ENCODE results near the gene CNTNAP5.

CNTNAP5 gene

DNA sequence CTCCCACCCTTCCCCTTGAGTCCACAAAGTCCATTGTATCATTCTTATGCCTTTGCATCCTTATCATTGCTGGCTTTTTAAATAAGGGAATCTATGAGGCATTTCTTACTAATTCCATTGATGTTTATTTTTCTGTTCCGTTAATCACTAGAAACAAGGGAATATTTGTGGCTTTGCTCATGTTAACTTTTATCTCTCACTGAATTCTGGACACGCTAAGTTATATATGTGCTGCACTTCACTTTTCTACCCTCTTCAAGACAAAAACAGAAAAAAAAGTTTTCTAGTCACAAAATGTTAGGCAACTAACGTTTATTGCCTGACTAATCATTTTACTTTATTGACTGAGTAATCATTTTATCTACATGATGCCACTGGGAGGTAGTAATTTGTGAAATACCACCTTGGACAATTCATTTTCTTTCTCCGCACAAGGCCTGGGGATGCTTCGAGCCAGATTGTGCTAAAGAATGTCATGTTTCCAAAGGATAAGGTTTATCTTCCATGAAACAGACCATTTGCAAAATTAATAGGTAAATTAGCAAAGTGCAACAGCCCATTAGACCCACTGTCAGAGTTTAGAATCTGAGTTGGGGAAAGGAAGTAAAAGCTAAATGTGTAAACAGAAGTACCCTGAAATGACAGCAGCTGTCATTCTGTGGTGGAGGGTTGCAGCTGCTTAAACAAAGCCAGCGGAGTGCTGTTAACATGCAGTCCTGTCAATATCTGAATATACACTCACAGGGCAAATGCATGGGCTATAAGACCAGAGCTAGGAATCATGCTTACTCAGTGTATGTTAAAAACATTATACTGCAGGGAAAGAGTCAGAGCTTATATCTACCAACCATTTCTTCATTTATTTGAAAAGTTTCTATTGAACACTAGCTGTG, 658.7 kb downstream of the CNTNAP5 start:
- no peak for DNase-seq (ENCODE audit: low read depth, low spot score)

DNA sequence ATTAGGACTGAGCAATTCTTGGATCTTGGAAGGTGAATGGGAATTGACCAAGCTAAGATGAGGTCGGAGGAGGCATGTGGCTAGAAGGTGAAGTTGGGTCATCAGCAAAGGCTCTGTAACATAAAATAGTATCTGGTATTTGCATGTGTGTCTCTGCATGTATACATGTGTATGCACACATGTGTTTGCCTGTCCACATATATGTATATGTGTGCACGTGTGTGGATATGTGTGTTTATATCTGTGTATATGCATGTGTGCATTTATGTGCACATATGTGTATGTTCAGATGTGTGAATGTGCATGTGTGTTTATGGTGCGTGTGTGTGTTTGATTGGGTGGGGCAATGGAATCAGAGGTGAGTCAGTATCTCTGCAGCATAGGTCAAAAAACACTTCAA, 664.3 kb downstream of the CNTNAP5 start:
- DNase-seq (ENCODE audit: low read depth, low spot score) = no peak

DNA sequence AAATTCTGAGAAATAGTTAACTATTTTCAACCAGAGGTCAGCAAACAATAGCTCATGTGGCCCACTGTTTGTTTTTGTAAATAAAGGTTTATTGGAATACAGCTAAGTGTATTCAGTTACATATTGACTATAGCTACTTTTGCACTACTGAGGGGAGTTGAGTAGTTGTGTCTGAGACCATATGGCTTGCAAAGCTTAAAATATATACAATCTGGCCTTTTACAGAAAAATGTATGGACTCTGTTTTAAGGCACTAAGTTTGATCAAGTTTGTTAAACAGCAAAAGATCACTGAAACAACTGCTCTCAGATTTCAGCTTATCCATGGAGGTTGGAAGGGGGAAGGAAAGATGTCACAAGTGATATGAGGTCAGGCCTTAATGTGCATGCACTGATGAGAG, 667.1 kb downstream of the CNTNAP5 start:
- DNase-seq (ENCODE audit: low read depth, low spot score) = no peak

DNA sequence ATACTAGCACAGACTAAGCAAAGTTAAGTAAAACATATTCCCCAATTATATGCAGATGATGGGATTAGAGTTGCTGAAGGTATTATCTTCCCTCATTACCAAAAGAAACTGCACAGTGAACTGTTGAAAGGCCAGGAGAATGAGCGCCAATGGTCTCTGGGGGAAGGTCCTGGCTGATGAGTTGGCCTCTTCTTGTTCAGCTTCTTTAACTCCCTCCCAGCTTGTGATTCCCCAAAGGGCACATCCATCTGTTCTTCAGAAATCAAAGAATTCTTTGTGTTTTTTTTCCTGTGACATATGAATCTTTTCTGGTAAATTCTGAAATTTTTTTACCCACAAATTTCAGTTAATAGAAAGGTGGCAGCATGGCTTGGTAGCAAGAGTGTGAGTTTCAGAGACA, 667.6 kb downstream of the CNTNAP5 start:
- no peak for DNase-seq (ENCODE audit: low read depth, low spot score)

DNA sequence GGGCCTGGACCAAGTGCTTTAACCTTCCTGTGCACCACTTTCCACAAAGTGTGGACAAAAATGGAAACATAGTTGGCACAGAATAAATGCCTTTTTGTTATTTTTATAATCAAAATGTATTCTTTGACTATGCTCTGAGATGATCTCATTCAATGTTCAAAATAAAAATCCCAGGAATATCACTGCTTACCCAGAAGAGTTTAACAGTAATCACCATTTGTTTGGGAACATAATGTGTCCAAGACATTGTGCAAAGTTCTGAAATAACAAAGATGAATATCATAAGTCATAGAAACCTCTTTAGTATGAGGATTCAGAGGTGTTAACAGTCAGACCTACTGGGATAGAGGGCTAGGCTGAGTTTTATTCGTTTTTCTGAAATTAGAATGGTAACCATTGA, 668.1 kb downstream of the CNTNAP5 start:
- no peak for DNase-seq (ENCODE audit: low read depth, low spot score)

DNA sequence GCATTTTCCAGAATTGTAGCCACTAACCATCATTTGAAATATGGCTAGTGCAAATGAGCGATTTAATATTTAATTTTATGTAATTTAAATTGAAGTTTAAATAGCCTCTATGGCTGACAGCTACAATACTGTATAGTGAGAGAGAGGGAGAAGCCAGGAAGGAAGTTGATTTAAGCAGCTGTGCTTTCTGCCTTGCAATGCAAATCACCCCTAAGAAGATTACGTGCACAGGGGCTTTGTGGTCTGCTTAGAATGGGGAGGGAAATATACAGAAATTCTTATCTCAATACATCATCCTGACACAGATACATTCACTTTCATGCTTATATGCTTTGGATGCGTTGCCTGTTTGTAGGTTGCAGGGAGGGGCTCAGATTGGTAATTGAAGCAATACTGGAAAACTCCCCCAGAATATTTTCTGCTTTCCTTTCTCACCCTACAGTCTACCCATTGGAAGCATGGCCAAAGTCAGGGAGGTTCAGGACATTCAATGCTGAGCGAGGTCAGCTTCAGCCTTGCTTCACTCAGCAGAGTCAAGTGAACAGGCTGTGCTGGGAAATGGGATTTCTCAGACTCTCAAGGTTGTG, 674.0 kb downstream of the CNTNAP5 start:
- DNase-seq (ENCODE audit: low read depth, low spot score) = no peak

DNA sequence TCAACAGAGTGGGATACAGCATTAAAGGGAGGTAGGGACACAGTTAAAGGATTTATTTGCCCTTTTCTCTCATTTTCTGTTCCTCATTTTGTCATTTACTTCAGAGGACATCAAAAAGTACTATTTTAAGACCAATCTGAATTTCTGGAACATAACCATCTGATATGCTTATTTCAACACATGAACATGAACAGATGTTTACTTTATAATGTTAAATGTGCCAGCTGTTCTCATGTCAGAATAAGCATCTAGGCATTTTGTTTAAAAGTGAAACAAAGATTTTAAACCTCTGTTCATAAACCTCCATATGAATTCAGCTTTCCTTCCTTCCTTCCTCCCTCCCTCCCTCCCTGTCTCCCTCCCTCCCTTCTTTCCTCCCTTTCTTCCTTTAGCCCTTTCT, 677.7 kb downstream of the CNTNAP5 start:
- no peak for DNase-seq (ENCODE audit: low read depth, low spot score)

DNA sequence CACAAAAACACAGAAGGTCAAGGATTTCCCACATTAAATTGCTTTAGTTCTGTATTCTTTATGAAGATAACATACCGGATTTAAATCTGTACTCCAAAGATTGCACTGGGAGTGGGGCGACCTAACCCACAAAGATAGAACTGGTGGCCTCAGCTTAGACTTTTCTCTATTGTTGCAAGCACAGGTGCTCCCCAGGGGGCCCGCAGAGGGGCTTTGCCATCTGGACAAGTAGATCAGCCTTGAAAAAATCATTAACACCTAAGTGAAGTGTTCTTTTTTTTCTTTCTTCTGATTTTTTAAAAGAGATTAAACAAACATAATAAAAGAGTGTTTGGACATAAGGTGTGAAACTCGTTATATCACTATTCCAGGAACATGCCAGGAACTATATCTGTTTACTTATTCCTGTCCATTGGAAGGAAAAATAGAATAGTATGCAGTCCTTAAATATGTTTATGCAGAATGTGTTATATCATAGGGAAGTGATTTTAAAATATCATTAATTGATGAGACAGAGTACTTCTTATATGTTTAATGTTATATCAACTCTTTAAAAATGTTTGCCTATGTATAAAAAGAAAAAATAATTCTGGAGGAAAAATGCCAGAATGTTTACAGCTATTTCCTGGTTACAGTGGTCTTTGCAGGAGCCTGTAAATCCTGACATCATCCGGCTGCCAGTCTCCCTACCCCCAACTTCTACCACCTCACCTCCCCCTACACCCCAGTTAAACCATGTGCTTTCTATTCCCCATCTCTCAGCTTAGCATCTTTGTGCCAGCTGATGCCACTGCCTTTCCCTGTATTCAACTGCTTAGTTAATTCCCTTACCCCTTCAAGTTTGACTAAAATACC, 679.2 kb downstream of the CNTNAP5 start:
- DNase-seq (ENCODE audit: low read depth, low spot score) = no peak

DNA sequence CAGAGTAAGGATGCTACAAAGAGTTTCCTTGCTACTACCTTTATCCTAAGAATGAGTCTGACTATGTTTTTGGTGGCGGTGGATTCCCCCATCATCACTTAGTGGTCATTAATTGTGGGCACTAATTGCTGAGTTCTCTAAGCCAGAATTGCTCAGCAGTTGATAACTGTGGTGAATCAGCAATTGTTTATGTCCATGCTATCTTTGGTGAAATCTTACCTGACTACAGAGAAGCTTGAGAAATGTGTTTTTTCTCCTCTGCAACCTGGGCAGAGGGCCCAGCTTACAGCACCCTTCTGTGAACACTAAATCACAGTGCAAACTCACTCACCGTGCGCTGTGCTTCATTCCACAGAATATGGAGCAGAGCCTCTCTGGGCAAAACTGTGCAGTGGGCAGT, 683.6 kb downstream of the CNTNAP5 start:
- no peak for DNase-seq (ENCODE audit: low read depth, low spot score)

DNA sequence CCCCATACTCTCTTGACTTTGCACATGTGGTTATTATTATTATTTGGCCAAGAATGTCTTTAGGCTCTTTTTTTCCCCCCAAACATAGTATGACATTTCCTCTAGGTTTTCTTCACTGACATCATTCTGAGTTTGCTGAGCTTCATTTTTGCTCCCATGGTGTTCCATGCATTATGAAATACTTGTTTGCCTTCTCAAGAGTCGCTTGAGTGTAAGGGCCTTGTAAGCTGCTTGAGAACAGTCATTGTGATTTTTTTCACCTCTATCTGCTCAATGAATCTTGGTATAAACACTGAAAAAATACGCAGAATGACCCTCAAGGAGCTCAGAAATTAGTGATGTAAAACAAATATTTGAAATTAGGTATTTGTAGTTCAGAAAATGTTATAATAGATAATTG, 688.9 kb downstream of the CNTNAP5 start:
- no peak for DNase-seq (ENCODE audit: low read depth, low spot score)

DNA sequence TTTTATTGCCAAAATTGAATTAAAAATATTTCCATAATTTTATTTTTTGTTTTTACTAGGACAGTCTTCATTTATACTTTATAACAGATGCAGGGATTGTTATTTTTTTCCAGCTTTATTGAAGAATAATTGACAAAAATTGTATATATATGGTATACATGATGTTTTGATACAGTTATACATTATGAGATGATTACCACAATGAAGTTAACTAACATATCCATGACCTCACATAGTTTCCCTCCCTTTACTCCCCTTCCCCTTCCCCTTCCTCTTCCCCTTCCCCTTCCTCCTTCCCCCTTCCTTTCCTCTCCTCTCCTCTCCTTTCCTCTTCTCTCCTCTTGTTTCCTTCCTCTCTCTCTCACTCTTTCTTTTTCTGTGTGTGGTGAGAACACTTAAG, 700.1 kb downstream of the CNTNAP5 start:
- no peak for DNase-seq (ENCODE audit: low read depth, low spot score)

DNA sequence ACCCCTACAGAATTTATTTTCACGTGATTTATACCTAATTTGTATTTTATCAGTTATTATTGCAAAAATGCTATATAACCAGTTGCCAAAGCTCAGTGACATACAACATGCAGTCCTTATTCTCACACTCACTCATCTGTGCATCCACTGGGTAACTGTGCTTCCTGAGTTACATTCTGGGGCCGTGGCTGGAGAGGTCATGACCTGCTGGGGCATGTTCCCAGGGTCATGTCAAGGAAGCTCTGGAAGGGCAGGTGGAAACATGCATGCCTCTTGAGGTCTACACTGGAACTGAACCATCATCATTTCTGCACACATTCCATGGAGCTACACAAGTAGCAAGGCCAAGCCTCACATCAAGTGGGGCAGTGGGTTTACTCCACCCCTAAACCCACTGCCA, 715.5 kb downstream of the CNTNAP5 start:
- DNase-seq (ENCODE audit: low read depth, low spot score) = no peak

DNA sequence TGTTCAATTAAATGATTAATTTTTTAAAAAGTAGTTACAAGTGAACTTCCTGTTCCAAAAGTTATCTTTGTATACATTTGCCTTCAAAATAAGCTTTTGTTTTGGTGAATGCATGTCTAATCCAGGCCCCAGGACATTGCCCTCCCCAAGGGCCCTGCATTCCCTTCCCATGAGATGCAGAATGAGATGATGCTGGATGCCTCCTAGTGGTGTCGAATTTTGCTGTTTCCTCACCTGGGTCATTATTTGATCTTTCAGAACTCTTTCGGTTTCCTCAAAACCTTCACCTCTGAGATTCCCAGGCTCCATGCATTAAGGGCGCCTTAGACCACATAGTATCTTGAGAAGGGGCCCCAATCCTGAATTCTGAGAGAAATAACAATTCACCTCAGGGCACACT, 728.8 kb downstream of the CNTNAP5 start:
- DNase-seq (ENCODE audit: low read depth, low spot score) = peak; percentile 8

DNA sequence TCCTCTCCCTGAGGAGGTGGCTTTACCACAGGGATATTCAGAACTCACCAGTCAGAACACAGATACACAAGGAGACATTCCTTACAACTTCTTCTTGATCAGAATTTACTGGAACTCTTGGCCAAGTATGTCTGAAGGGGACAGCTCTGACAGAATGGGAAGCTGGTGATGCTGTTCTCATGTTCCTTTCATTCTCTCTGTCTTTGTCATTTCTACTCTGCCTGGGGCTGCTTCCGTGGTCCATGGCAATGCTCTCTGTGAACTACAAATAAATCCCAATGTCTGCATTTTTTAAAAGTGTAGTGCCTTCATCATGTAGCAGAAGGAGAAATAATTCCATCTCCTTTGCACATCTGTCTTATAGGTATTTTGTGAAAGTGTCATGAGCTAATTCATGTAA, 730.3 kb downstream of the CNTNAP5 start:
- peak; percentile 26 for DNase-seq (ENCODE audit: low read depth, low spot score)

DNA sequence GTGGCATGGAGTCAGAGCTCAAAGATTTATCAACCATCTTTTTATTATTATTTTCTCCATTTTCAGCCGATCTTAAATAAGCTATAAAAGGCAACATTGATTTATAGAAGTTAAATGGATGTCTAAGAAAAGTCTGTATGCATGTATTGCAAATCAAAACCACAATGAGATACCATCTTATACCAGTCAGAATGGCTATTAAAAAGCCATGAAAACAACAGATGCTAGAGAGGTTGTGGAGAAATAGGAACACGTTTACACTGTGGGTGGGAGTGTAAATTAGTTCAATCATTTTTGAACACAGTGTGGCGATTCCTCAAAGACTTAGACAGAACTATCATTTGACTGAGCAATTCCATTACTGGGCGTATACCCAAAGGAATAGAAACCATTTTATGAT, 731.0 kb downstream of the CNTNAP5 start:
- DNase-seq (ENCODE audit: low read depth, low spot score) = no peak

DNA sequence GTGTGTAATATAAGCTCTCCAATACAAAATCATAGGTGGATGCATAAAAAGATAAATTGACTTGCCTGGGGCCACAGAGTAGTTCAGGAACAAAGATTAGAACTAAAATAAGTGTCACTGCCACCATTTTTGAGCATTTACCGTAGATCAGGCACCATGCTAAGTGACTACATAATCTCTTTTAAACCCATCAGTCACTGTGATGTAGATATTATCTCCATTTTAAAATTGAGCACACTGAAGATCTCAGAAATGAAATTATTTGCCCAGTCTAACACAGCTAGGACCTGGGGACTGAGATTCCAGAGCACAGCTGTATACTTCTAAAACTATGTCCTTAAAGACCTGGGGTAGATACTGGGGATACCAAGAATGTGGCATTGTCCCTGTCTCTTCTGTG, 737.3 kb downstream of the CNTNAP5 start:
- DNase-seq (ENCODE audit: low read depth, low spot score) = no peak

DNA sequence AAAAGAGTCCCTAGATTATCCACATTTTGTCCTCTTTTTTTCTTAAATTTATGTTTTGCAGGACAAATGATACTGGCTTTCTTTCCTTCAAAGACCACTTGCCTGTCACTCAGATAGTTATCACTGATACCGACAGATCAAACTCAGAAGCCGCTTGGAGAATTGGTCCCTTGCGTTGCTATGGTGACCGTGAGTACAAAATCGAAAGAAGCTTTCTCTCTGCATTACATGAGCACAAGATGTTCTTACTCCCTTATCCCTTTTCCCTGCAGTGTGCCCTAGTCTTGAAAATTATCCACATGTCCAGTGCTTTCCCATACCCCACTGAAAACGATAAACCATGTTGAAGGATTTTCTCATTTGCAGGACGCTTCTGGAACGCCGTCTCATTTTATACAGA, 738.5 kb downstream of the CNTNAP5 start:
- no peak for DNase-seq (ENCODE audit: low read depth, low spot score)

DNA sequence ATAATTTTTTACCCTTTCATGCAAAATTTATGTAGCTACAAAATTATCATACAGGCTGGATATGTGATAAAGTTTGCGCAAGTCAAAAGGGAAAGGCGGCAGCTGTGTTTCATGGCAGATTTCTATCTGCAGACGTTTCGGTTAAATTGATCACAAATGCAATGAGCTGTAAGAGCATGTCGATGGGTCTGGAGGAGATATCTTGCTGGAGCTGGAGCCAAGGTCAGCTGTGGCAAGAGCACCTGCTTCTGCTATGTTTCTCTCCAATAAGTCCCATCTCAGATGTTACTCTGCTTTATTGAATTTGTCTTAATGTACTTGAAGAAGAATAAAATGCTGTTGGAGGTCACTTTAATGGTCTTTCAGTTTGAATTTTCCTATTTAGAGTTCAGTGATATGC, 749.7 kb downstream of the CNTNAP5 start:
- DNase-seq (ENCODE audit: low read depth, low spot score) = no peak

DNA sequence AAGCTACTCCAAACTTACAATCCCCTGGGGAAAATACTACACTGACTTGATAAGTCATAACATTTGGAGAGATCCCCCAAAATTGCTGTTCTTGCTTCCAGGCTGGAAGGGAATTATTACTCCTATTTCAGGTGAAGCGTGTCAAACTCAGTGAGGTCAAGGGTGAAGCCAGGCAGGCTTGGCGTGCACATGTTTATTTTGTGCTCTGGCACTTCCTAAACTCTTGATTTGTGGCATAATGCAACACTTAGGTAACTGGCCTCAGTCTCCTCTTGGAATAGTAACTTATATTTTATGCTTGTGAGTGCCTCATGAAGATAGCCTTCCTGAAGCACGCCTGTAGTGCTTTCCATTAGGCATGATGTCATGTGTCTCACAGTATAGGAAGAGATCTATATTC, 751.2 kb downstream of the CNTNAP5 start:
- DNase-seq (ENCODE audit: low read depth, low spot score) = no peak

DNA sequence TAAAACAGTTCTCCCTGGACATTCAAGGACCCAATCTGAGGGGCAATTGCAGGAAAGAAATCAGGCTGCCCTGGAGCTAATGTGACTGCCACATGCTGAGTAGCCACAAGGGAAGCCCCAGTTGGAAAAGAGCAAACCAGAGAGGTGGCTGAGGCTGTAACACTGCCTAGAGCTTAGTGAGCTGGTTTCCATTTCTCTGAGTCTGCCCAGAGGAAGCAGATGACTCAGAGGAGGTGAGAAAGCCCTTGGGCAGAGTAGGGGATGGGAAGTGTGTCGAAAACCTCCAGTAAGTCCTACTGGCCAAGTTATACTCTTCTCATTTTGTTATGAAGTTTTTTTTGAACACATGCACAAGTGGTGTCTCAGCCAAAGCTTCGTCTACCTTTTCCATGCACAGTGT, 753.0 kb downstream of the CNTNAP5 start:
- peak; percentile 56 for DNase-seq (ENCODE audit: low read depth, low spot score)

DNA sequence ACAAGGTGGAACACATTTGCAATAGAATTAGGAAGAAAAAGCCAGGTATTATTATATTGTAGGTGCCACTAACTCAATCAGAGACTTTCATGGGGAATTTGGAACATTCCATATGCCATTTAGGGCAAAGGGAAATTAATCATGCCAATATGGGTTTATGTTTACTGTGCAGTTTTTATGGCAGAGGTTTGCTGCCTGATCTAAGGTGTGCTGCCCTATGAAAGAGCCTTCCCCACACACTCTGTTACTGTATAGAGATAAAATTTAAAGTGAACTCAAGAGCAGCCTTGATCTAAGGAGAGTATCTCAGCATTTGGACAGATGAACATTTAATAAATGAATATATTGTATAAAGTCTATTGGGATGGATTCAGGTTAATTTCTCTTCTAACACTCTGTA, 771.6 kb downstream of the CNTNAP5 start:
- no peak for DNase-seq (ENCODE audit: low read depth, low spot score)

DNA sequence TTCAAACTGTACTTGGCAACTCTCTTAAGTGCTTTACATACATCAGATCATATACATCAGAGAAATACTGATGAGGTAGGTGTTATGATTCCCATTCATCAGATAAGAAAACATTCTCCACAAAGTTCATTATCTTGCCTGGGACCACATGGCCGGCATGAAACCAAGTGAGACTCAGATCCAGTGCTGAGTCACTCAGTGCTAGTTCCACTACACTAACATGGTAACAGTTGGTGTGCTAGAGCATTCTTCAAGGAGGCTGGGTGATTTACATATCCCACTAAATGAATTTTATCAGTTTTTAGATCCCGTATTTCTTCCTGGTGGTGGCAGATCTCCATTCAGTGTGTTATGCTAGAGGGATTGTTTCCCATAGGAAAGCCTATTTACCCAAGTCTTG, 772.0 kb downstream of the CNTNAP5 start:
- DNase-seq (ENCODE audit: low read depth, low spot score) = no peak

DNA sequence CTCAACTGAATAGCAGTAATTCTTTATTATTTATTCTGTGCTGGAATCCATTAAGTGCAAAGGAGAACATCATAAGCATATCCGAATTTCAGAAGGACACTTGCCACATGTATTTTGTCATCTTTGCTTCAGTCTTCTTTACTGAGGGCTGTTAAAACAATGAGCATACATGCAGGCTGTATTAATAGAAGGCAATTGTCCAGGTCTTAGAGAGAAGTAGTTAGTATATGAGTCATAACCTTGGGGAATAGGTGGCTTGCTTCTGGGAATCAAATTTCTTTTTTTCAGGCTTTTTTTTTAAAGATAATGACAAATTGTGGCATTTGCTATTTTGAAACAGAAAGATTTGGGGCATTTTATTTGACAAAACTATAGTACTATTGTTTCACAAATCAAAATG, 773.5 kb downstream of the CNTNAP5 start:
- DNase-seq (ENCODE audit: low read depth, low spot score) = no peak
